ENCODE results near the gene DLG3.
A peak's percentile ranks its signal among the peaks of the same experiment; 100 is the strongest.
"Not testable (repeated sequence)": the region's sequence is repeated elsewhere in the genome, so short reads cannot be mapped to it uniquely, and the experiment has no call there.

Gene DLG3

GRCh38 chrX:70444326-70444945 is at the start of gene DLG3:
Gene DLG3, plus strand, starts transcription at chrX:70444835. Its CDS starts 367 bp downstream, at chrX:70445202.
- no peak for DNase-seq

- DNase-seq, result peak in 1 of 2 experiments; percentile 2
Observed at GRCh38 chrX:70398899-70399298, 45.7 kb upstream of the DLG3 start.

- DNase-seq, result not testable (repeated sequence)
Observed at GRCh38 chrX:70400181-70400580, 44.5 kb upstream of the DLG3 start.

GRCh38 chrX:70402721-70403120 is 41.9 kb upstream of the DLG3 start:
- DNase-seq, result no peak

GRCh38 chrX:70405003-70405402 is 39.6 kb upstream of the DLG3 start:
- no peak for DNase-seq

- DNase-seq, result no peak
Observed at GRCh38 chrX:70410921-70411320, 33.7 kb upstream of the DLG3 start.

GRCh38 chrX:70411475-70411874 is 33.2 kb upstream of the DLG3 start:
- DNase-seq, result no peak

GRCh38 chrX:70421618-70422017 is 23.0 kb upstream of the DLG3 start:
- DNase-seq, result no peak

- no peak for DNase-seq
Observed at GRCh38 chrX:70422851-70423341, 21.7 kb upstream of the DLG3 start, which contains the start of gene GDPD2. Gene GDPD2, plus strand, starts transcription at chrX:70423314. Its CDS starts 1,671 bp downstream, at chrX:70424985.

- DNase-seq, result no peak
Observed at GRCh38 chrX:70423936-70424675, 20.5 kb upstream of the DLG3 start.

- no peak for DNase-seq
Observed at GRCh38 chrX:70424801-70425200, 19.8 kb upstream of the DLG3 start.

- DNase-seq, result no peak
Observed at GRCh38 chrX:70426286-70427278, 18.1 kb upstream of the DLG3 start.

GRCh38 chrX:70427365-70427764 is 17.3 kb upstream of the DLG3 start:
- DNase-seq, result no peak

GRCh38 chrX:70429759-70430158 is 14.9 kb upstream of the DLG3 start:
- DNase-seq, result no peak

- DNase-seq, result no peak
Observed at GRCh38 chrX:70432936-70433847, 11.4 kb upstream of the DLG3 start.

- peak; percentile 47 to 55 for DNase-seq
Observed at GRCh38 chrX:70433848-70434351, 10.7 kb upstream of the DLG3 start.

- DNase-seq, result peak; percentile 52 to 55
Observed at GRCh38 chrX:70434352-70434866, 10.2 kb upstream of the DLG3 start.

- DNase-seq, result peak; percentile 16 to 17
Observed at GRCh38 chrX:70434914-70435586, 9.6 kb upstream of the DLG3 start.

GRCh38 chrX:70436343-70436742 is 8.3 kb upstream of the DLG3 start:
- no peak for DNase-seq

GRCh38 chrX:70437011-70437410 is 7.6 kb upstream of the DLG3 start:
- no peak for DNase-seq

Measured in Kasumi-1 (cell line).